Stimulated activated CD4-positive, alpha-beta T cell treated with anti-CD3 and anti-CD28 coated beads, Interleukin-2, amount 100 ng/mL, for 4 hours (primary cell): ENCODE data around the gene CARHSP1.
"Not testable (repeated sequence)": the region's sequence is repeated elsewhere in the genome, so short reads cannot be mapped to it uniquely, and the experiment has no call there.

ENCODE experiments used
- DNase-seq: peaks from one replicate; pipeline ENCODE4 v3.0.0-alpha.2; 2020; ENCODE audit warnings: low read depth

CARHSP1 gene

GRCh38 chr16:8893426-8893825 lies 24.6 kb upstream of the CARHSP1 start:
- DNase-seq = no peak

GRCh38 chr16:8892101-8892575 lies 23.3 kb upstream of the CARHSP1 start:
- DNase-seq = no peak

GRCh38 chr16:8890549-8890921 lies 21.7 kb upstream of the CARHSP1 start:
- DNase-seq = no peak

GRCh38 chr16:8889893-8890548 lies 21.2 kb upstream of the CARHSP1 start:
- no peak for DNase-seq

GRCh38 chr16:8888951-8889892 lies 20.4 kb upstream of the CARHSP1 start:
- DNase-seq = no peak

- DNase-seq = no peak
These were observed 19.2 kb upstream of the CARHSP1 start for GRCh38 chr16:8887952-8888560.

GRCh38 chr16:8887431-8887765 lies 18.6 kb upstream of the CARHSP1 start:
- DNase-seq = no peak

GRCh38 chr16:8886593-8887430 lies 18.0 kb upstream of the CARHSP1 start:
- no peak for DNase-seq

- no peak for DNase-seq
These were observed 17.1 kb upstream of the CARHSP1 start for GRCh38 chr16:8885674-8886592.

- no peak for DNase-seq
These were observed 14.0 kb upstream of the CARHSP1 start for GRCh38 chr16:8882725-8883377.

- DNase-seq = no peak
These were observed 13.3 kb upstream of the CARHSP1 start, which contains the start of gene LITAFD for GRCh38 chr16:8882041-8882617. Gene LITAFD, plus strand, starts transcription at chr16:8882351. Its CDS starts 2,005 bp downstream, at chr16:8884356.

GRCh38 chr16:8880839-8881510 lies 12.2 kb upstream of the CARHSP1 start:
- DNase-seq = no peak

- DNase-seq = no peak
These were observed 9.7 kb upstream of the CARHSP1 start for GRCh38 chr16:8878523-8878911.

- DNase-seq = no peak
These were observed 9.2 kb upstream of the CARHSP1 start for GRCh38 chr16:8877894-8878522.

GRCh38 chr16:8875317-8875716 lies 6.5 kb upstream of the CARHSP1 start:
- DNase-seq = not testable (repeated sequence)

GRCh38 chr16:8874388-8874787 lies 5.6 kb upstream of the CARHSP1 start:
- DNase-seq = no peak

- DNase-seq = not testable (repeated sequence)
These were observed 5.0 kb upstream of the CARHSP1 start for GRCh38 chr16:8873866-8874195.

- DNase-seq = no peak
These were observed 4.4 kb upstream of the CARHSP1 start for GRCh38 chr16:8872967-8873865.
